GM12873 (cell line): ENCODE data around the gene TXK.

Source experiments
- CTCF ChIP-seq: IDR thresholded peaks from 2 replicates; pipeline ENCODE4 v1.5.1; 2012; ENCODE audit warnings: low read depth, mild to moderate bottlenecking, moderate library complexity, low read length, control low read depth; ENCODE audit not compliant: insufficient read depth; ENCODE audit errors: missing control alignments

The TXK gene

GRCh38 chr4:48126621-48127020 lies 7.4 kb downstream of the TXK start:
- TF ChIP-seq CTCF: no peak

GRCh38 chr4:48124870-48125269 lies 9.2 kb downstream of the TXK start:
- no peak for TF ChIP-seq CTCF

DNA sequence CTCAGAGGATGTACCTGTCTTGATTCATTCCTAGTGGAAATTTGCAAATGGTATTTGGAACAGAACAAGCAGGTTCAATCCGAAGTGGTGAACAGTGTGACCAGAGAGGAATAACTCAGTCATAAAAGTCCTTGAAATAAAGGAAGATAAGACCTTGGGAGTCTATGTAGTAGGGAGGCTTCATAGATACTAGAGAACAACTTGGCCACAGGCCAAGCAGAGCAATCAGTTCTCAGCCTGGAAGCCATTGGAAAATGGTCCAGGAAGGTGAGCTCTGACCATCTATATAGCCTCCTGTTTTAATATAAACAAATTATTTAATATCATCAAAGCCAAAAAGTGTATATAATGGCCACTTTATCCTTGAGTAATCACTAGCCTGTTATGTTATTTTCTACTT lies 11.3 kb downstream of the TXK start:
- no peak for TF ChIP-seq CTCF

DNA sequence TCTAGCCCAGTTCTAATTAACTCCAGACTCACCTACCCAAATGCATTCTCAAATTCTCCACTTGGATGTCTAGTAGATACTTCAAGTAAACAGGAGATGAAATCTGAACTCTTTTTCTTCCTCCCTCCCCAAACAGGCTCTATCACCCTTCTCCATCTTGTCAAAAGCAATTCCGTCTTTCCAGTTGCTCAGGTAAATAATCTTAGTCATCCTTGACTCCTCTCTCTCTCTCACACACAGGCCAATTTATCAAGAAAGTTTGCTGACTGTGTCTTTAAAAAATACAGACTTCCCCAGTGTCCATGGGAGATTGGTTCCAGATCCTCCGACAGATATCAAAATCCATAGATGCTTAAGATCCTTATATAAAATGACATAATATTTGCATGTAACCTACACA lies 12.9 kb downstream of the TXK start:
- TF ChIP-seq CTCF: no peak

GRCh38 chr4:48120132-48120531 lies 13.9 kb downstream of the TXK start:
- no peak for TF ChIP-seq CTCF

DNA sequence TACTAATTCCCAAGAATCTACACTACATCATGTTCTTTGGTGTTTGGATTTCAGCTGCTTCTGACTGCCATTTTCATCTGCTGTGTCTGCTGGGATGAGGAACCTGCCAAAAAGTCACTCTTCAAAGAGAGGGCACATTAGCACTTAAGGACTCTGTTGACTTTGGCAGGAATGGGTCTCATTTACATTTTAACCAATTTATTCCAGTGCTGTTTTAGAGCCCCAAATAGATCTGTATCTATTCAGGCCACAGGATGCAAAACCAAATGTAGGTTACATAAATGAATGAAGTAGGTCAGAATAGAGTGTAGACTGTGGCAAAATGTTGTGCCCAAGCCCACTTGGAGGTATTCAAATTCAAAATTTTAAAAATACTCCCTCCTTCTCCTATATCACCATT lies 14.4 kb downstream of the TXK start:
- no peak for TF ChIP-seq CTCF

GRCh38 chr4:48118081-48118480 lies 16.0 kb downstream of the TXK start:
- TF ChIP-seq CTCF: no peak

- TF ChIP-seq CTCF: no peak
These were observed 17.5 kb downstream of the TXK start for GRCh38 chr4:48116582-48116981.
